Calu3 (cell line): Measurements from ENCODE around the gene GNB2. TPM values are rescaled to one million over a fixed set of nuclear protein-coding genes. Genes with fewer than 3 reads are reported as not detected.

Experiments
- BruUV-seq: library from RNA; stranded (reverse); fragments of 400-500 nt; replicated peaks from 2 replicates; lab custom pipeline; 2021; lab: Mats Ljungman, UMichigan
- CTCF ChIA-PET: fragments of 300-600 bp; sonication (Branson Sonifier 250); formaldehyde crosslinking; loops from one replicate; lab custom pipeline; 2022; ENCODE audit warnings: antibody characterized with exemption; lab: Charles Lee
- DNase-seq: peaks from one replicate; pipeline ENCODE4 v3.0.0; 2022
- H3K27ac Mint-ChIP-seq: one replicate; pipeline ENCODE4 v1.8.0; 2022; ENCODE audit warnings: mixed read lengths; ENCODE audit not compliant: unreplicated experiment
- H3K27me3 Mint-ChIP-seq: one replicate; pipeline ENCODE4 v1.8.0; 2022; ENCODE audit warnings: mixed read lengths; ENCODE audit not compliant: unreplicated experiment
- H3K36me3 Mint-ChIP-seq: one replicate; pipeline ENCODE4 v1.8.0; 2022; ENCODE audit warnings: mild to moderate bottlenecking, moderate library complexity, mixed read lengths; ENCODE audit not compliant: insufficient read depth, unreplicated experiment
- H3K4me1 Mint-ChIP-seq: one replicate; pipeline ENCODE4 v1.8.0; 2022; ENCODE audit warnings: mild to moderate bottlenecking, low read depth, mixed read lengths; ENCODE audit not compliant: unreplicated experiment
- H3K4me3 Mint-ChIP-seq: one replicate; pipeline ENCODE4 v1.8.0; 2022; ENCODE audit warnings: mild to moderate bottlenecking, low read depth, moderate library complexity, mixed read lengths; ENCODE audit not compliant: unreplicated experiment
- H3K9me3 Mint-ChIP-seq: one replicate; pipeline ENCODE4 v1.8.0; 2022; ENCODE audit warnings: low read depth, mixed read lengths; ENCODE audit not compliant: unreplicated experiment
- CTCF ChIP-seq: fragments of 200-600 bp; IDR thresholded peaks from one replicate; pipeline ENCODE4 v1.8.0; 2022; ENCODE audit warnings: antibody characterized with exemption; ENCODE audit not compliant: unreplicated experiment
- intact Hi-C: fragments of 100-400 bp; cut with micrococcal nuclease; formaldehyde crosslinking; loops from one replicate; pipeline ENCODE4 v1.10.0; 2022; ENCODE audit not compliant: unreplicated experiment
- total RNA-seq: library from RNA; stranded (reverse); gene quantifications from 2 replicates; pipeline ENCODE4 v1.2.3, GENCODE V29; 2022

Gene GNB2
- total RNA-seq, 1 experiment from 2014 or later: 134 TPM

- peak; percentile 60 for DNase-seq
- no TSS peak for BruUV-seq
- intact Hi-C loops: no loop called here
Measured at GRCh38 chr7:100632951-100633717, 40.4 kb upstream of the GNB2 start.

DNA sequence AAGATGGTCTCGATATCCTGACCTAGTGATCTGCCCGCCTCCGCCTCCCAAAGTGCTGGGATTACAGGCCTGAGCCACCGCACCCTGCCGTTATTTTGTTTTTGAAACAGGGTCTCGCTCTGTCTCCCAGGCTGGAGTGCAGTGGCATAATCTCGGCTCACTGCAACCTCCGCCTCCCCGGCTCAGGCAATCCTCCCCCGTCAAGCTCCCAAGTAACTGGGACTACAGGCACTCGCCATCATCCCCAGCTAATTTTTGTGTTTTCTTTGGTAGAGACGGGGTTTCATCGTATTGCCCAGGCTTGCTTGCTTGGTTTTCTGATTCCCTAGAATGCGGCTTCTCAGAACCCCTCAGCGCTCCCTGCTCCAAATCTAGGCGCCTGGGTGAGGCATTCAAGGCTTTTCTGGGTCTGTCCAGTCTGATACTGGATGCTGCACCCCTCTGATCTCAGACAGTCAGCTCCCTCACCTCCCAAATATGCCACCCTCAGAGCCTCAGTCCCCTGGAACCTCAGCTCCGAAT, 33.5 kb upstream of the GNB2 start:
- no peak for DNase-seq
- peaks cover 32% of the 10 kb centered on the region for H3K27me3 Mint-ChIP-seq
- no peak overlapping the region for H3K4me3 Mint-ChIP-seq
- H3K9me3 Mint-ChIP-seq: no peaks in the 10 kb centered on the region
- CTCF ChIA-PET: no interaction called here
- H3K4me1 Mint-ChIP-seq: no peaks in the 10 kb centered on the region
- intact Hi-C loops: no loop called here
- no TSS peak for BruUV-seq
- H3K27ac Mint-ChIP-seq: no peak overlapping the region
- H3K36me3 Mint-ChIP-seq: no peaks in the 10 kb centered on the region
- no peak for TF ChIP-seq CTCF

More at GRCh38 chr7:100632951-100633717, 40.4 kb upstream of the GNB2 start:
- Mint-ChIP-seq H3K4me1 (no peaks in the 10 kb centered on the region), H3K27ac (no peak overlapping the region), H3K4me3 (peak overlapping the region; percentile 63), H3K36me3 (peaks cover 16% of the 10 kb centered on the region), H3K27me3 (no peaks in the 10 kb centered on the region), H3K9me3 (no peaks in the 10 kb centered on the region)
- peak; percentile 17 for TF ChIP-seq CTCF
- CTCF ChIA-PET: interaction anchor here (0.5 to 1.3 kb wide), 6 partner anchors 14 to 74 kb away, joined by 3 to 7 read pairs (median 4); partner anchors contain the start of genes FBXO24, LRCH4, MOSPD3 and POP7

DNA sequence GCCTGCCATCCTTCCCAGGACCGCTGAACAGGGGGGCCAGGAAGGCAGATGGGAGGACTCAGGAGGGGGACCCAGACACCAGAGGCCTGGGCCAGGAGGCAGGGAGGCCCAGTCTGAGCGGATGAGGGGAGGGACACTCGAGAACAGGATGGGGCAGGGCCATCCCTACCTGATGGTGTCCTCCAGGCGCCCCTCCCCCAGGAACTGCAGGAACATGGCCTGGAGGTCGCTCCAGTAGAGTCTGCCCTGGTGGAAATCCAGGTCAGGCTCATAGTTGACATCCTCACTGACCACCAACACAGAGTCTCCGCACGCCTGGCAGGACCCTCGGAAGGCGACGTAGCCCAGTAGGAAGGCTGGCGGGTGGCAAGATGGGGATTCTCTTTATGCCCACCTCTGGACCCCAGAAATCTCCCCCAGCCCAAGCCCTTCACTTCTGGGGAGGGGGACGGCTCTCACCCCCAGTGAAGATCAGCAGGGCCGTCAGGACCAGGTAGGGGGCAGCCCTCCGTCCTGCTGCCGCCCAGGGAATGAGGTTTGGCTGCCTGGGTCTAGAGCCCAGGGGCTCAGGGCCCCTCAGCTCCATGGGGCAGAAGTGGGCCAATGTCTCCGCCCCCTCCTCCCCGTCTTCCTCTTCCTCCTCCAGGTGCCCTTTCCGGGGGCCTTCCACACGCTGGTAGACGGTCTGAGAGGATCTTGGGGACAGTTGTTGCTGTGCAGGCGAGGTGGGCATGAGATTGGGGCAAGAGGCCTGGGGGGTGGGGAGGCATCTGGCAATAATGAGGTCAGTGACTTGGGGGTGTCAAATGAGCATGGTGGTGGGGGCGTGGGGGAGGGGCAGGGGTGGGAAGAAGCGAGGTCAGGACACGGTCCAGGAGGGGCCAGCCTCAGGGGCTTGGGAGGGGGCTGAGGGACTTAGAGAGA, 32.8 kb upstream of the GNB2 start:
- Mint-ChIP-seq H3K4me1 (no peaks in the 10 kb centered on the region), H3K4me3 (no peak overlapping the region), H3K36me3 (no peaks in the 10 kb centered on the region), H3K27ac (no peak overlapping the region), H3K27me3 (peaks cover 39% of the 10 kb centered on the region), H3K9me3 (no peaks in the 10 kb centered on the region)
- no peak for DNase-seq
- no TSS peak for BruUV-seq
- CTCF ChIA-PET: no interaction called here
- intact Hi-C loops: no loop called here
- no peak for TF ChIP-seq CTCF

DNA sequence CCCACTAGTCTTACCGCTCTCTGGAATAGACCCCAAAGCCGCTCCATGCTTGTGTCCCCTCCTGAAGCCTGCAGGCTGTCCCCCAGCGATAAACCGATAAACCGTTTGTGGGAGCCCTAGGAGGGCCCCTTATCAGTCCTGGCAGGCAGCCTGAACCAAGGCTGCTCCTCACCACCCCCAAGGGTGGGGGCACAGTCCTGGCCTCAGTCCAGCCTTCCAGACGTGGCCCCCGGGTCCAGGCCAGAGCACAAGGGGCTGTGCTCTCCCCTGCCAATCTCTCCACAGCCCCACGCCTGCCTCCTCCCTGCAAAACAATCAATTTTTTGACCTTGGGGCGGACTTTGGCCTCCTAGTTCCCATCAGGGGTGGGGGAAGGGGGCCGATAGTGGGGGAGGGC, 32.1 kb upstream of the GNB2 start, which contains the start of gene TFR2:
TFR2 (minus strand) TSS at position 90 of the 397 bp plus-strand sequence; CDS start at position 47, 43 bp downstream.
- no TSS peak for BruUV-seq
- no peaks in the 10 kb centered on the region for H3K4me1 Mint-ChIP-seq
- no peaks in the 10 kb centered on the region for H3K36me3 Mint-ChIP-seq
- intact Hi-C loops: no loop called here
- no peak for DNase-seq
- H3K4me3 Mint-ChIP-seq: no peak within 1 kb of the TSS
- peaks cover 46% of the 10 kb centered on the region for H3K27me3 Mint-ChIP-seq
- H3K27ac Mint-ChIP-seq: no peak within 1 kb of the TSS
- no peaks in the 10 kb centered on the region for H3K9me3 Mint-ChIP-seq
- no peak for TF ChIP-seq CTCF
- CTCF ChIA-PET: no interaction called here
